ENCODE data around the gene NAPSA. TPM values are rescaled to one million over a fixed set of nuclear protein-coding genes. Genes with fewer than 3 reads are reported as not detected.

The NAPSA gene
- total and polyA plus RNA-seq, 2 of the 8 experiments (the other 6 are each of a cell fraction or from before 2014, with no cell fraction given), result 0.71 to 0.73 TPM

GRCh38 chr19:50331994-50332243 is 33.5 kb downstream of the NAPSA start:
- Histone ChIP-seq H2AK5ac (ENCODE audit: low read depth, low read length) (no peak overlapping the region), H2BK5ac (ENCODE audit: low read depth, low read length) (peak overlapping the region; percentile 97; the same call in 1 of the 2 replicates), H3K4me1 (replicated peaks in 1 of 4; ENCODE audit: control insufficient read depth in 3 of 4, insufficient read depth in 4 of 4, low read length in 3 of 4) (peaks cover 2 to 29% (median 14%) of the 10 kb centered on the region in 4 experiments), H3K79me1 (ENCODE audit: low read depth, low read length) (no peaks in the 10 kb centered on the region; the same call in 1 of the 2 replicates), H3K23me2 (ENCODE audit: low read depth, low read length) (peaks cover 34% of the 10 kb centered on the region), H3K79me2 (ENCODE audit: control insufficient read depth in 1 of 2, insufficient read depth in 2 of 2, low read length in 2 of 2) (peaks cover 3 to 10% of the 10 kb centered on the region in 2 experiments; a peak in 2 of 4 replicates), H3K27me3 (replicated peaks in 1 of 4; ENCODE audit: control insufficient read depth in 3 of 4, extremely low read depth in 1 of 4, insufficient read depth in 3 of 4, low read length in 3 of 4) (peaks cover 5 to 14% (median 11%) of the 10 kb centered on the region in 4 experiments; a peak in 6 of 7 replicates), H2AFZ (ENCODE audit: low read length) (no peak overlapping the region), H2BK12ac (ENCODE audit: low read depth, low read length) (peak overlapping the region; percentile 78), H3K14ac (ENCODE audit: insufficient read length) (no peak overlapping the region), H2BK15ac (ENCODE audit: low read length) (no peak overlapping the region), H4K5ac (ENCODE audit: insufficient read length, low read depth, low read length) (no peak overlapping the region), H3K27ac (ENCODE audit: low read depth, low read length) (peak overlapping the region; percentile 95; the same call in 1 of the 2 replicates), H3K18ac (ENCODE audit: extremely low read depth, low read length) (peak overlapping the region; percentile 15; the same call in 1 of the 2 replicates), H4K91ac (replicated peaks; ENCODE audit: insufficient read length, low read length) (no peak overlapping the region), H3K9ac (replicated peaks in 1 of 4; ENCODE audit: extremely low read depth in 1 of 4, low read depth in 3 of 4, low read length in 3 of 4) (peak overlapping the region in 3 of 4 experiments; percentile 56 to 92 (median 87); a peak in 5 of 7 replicates), H3K36me3 (ENCODE audit: control insufficient read depth in 2 of 4, insufficient read depth in 4 of 4, low read length in 3 of 4) (no peaks in the 10 kb centered on the region), H4K8ac (ENCODE audit: extremely low read depth, insufficient read depth, low read length) (no peak overlapping the region), H3K4ac (replicated peaks; ENCODE audit: insufficient read length, low read depth, low read length) (peak overlapping the region; percentile 58), H3K9me3 (ENCODE audit: insufficient read depth in 2 of 2, low read depth in 1 of 2, low read length in 1 of 2) (no peaks in the 10 kb centered on the region), H3K23ac (ENCODE audit: insufficient read length) (no peak overlapping the region), H4K20me1 (replicated peaks in 1 of 2; ENCODE audit: control insufficient read depth in 1 of 2, insufficient read depth in 2 of 2, low read length in 2 of 2) (peaks cover 6 to 7% of the 10 kb centered on the region in 2 experiments), H2BK120ac (replicated peaks; ENCODE audit: low read depth, low read length) (no peak overlapping the region), H3K56ac (replicated peaks; ENCODE audit: insufficient read length, low read depth, low read length) (no peak overlapping the region), H2BK20ac (ENCODE audit: low read length) (peak overlapping the region; percentile 55; the same call in 1 of the 2 replicates), H3K4me2 (ENCODE audit: insufficient read depth in 1 of 2, low read depth in 2 of 2, low read length in 2 of 2) (peak overlapping the region; percentile 75 to 98), H3K4me3 (ENCODE audit: extremely low read depth in 1 of 4, insufficient read depth in 2 of 4, low read depth in 3 of 4, low read length in 4 of 4) (peak overlapping the region; percentile 74 to 96 (median 86); a peak in 7 of 8 replicates)
- DNase-seq (ENCODE audit: low read depth in 1 of 2, low spot score in 2 of 2) (no peak), FAIRE-seq (no peak)
- WGBS, 2 experiments (ENCODE audit: extremely low coverage in 1 of 2, insufficient coverage in 1 of 2, insufficient read length in 1 of 2, insufficient replicate concordance in 2 of 2, low coverage in 1 of 2, low lambda C conversion rate in 2 of 2, missing lambda C conversion rate in 1 of 2), result 17% methylated on average over 1 of the region's 2 CpGs; no CpG with 5 or more reads in 1 of the 2 experiments
- ChIA-PET CTCF (ENCODE audit: partially characterized antibody) (interaction anchor here (0.6 to 1.3 kb wide), 3 partner anchors 12 to 338 kb away, joined by 3 read pairs; no protein-coding TSS in a partner anchor), POLR2A (ENCODE audit: partially characterized antibody) (interaction anchor here (0.6 to 4.3 kb wide), 8 partner anchors 16 to 153 kb away, joined by 3 to 29 read pairs (median 4); no protein-coding TSS in a partner anchor)
- TF ChIP-seq, protein P1, sequence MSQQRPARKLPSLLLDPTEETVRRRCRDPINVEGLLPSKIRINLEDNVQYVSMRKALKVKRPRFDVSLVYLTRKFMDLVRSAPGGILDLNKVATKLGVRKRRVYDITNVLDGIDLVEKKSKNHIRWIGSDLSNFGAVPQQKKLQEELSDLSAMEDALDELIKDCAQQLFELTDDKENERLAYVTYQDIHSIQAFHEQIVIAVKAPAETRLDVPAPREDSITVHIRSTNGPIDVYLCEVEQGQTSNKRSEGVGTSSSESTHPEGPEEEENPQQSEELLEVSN (IDR thresholded peaks at IDR 0.05), result no peak
- TF ChIP-seq SUZ12 (IDR thresholded peaks at IDR 0.05; ENCODE audit: low read length), result 0 out of 2 replicates have a peak, but pooled peaks have one; percentile 0

Measured in H1 (cell line).